Cardiac muscle cell (in vitro differentiated cells and primary cell): Measurements from ENCODE around the gene MRPL30. TPM values are rescaled to one million over a fixed set of nuclear protein-coding genes. Genes with fewer than 3 reads are reported as not detected.

ENCODE experiments used
- DNase-seq, 2 donors: peaks; one replicate each; pipeline versions ENCODE4 v3.0.0 to v3.0.0-alpha.2; 2010 to 2017; ENCODE audit warnings: low read depth in 1 of 2, low spot score in 1 of 2
- H3K27ac ChIP-seq: fragments of 200-600 bp; sonication (generic); 2 replicates; pipeline ENCODE4 v1.5.1; 2016
- H3K27me3 ChIP-seq: fragments of 200-600 bp; sonication (generic); 2 replicates; pipeline ENCODE4 v1.6.0; 2016; ENCODE audit warnings: control low read depth
- H3K36me3 ChIP-seq: fragments of 200-600 bp; sonication (generic); 2 replicates; pipeline ENCODE4 v1.5.1; 2016; ENCODE audit warnings: control low read depth
- H3K4me1 ChIP-seq: fragments of 200-600 bp; sonication (generic); 2 replicates; pipeline ENCODE4 v1.8.1; 2017; ENCODE audit warnings: low read depth, mild to moderate bottlenecking, mixed run types
- H3K4me3 ChIP-seq: fragments of 200-600 bp; sonication (generic); 2 replicates; pipeline ENCODE4 v1.5.1; 2016; ENCODE audit warnings: mild to moderate bottlenecking
- H3K9me3 ChIP-seq: fragments of 200-600 bp; sonication (generic); 2 replicates; pipeline ENCODE4 v1.5.1; 2017; ENCODE audit warnings: low read depth, mild to moderate bottlenecking, control low read depth
- CTCF ChIP-seq: IDR thresholded peaks from 2 replicates; pipeline ENCODE4 v1.5.1; 2012; ENCODE audit warnings: low read depth, mild to moderate bottlenecking, low read length
- polyA plus RNA-seq: library from polyadenylated mRNA; unstranded; fragments of >200 nt; fragmentation: Nextera tagmentation; extraction: Ambion mirVana; gene quantifications from 2 replicates; pipeline ENCODE4 v1.2.1, GENCODE V29; 2016
- total RNA-seq: library from RNA; depleted of rRNA; stranded (reverse); fragments of >200 nt; gene quantifications from 2 replicates; pipeline ENCODE4 v1.2.3, GENCODE V29; 2016

The MRPL30 gene
- total and polyA plus RNA-seq, 2 experiments from 2014 or later, result 33.7 to 38.3 TPM

- Histone ChIP-seq H3K4me3 (peak within 1 kb of the TSS; percentile 72), H3K27ac (peak within 1 kb of the TSS; percentile 80), H3K27me3 (no peaks in the 10 kb centered on the region), H3K9me3 (no peaks in the 10 kb centered on the region), H3K4me1 (peaks cover 13% of the 10 kb centered on the region), H3K36me3 (no peaks in the 10 kb centered on the region)
- peak; percentile 92 to 93 for DNase-seq
- no peak for TF ChIP-seq CTCF
Measured at GRCh38 chr2:99154643-99155536, 26.1 kb upstream of the MRPL30 start, which contains the start of the genes LIPT1 and TSGA10. Gene LIPT1, plus strand, starts transcription at chr2:99154967. Its CDS starts 6,991 bp downstream, at chr2:99161958. Gene TSGA10, minus strand, starts transcription at chr2:99154942. Its CDS starts 45,503 bp downstream, at chr2:99109439.

- Histone ChIP-seq H3K36me3 (peaks cover 2% of the 10 kb centered on the region), H3K27ac (no peak overlapping the region), H3K4me1 (peaks cover 13% of the 10 kb centered on the region), H3K9me3 (no peaks in the 10 kb centered on the region), H3K4me3 (no peak overlapping the region), H3K27me3 (no peaks in the 10 kb centered on the region)
- TF ChIP-seq CTCF, result no peak
- DNase-seq, result no peak
Measured at GRCh38 chr2:99156891-99157290, 24.1 kb upstream of the MRPL30 start.

GRCh38 chr2:99158599-99158998 is 22.4 kb upstream of the MRPL30 start:
- Histone ChIP-seq H3K27ac (no peak overlapping the region), H3K36me3 (peaks cover 2% of the 10 kb centered on the region), H3K4me1 (peaks cover 12% of the 10 kb centered on the region), H3K27me3 (no peaks in the 10 kb centered on the region), H3K9me3 (no peaks in the 10 kb centered on the region), H3K4me3 (no peak overlapping the region)
- no peak for DNase-seq
- no peak for TF ChIP-seq CTCF

- Histone ChIP-seq H3K36me3 (peaks cover 2% of the 10 kb centered on the region), H3K4me3 (no peak overlapping the region), H3K9me3 (no peaks in the 10 kb centered on the region), H3K27me3 (no peaks in the 10 kb centered on the region), H3K27ac (no peak overlapping the region), H3K4me1 (peaks cover 5% of the 10 kb centered on the region)
- TF ChIP-seq CTCF, result no peak
- no peak for DNase-seq
Measured at GRCh38 chr2:99159594-99159993, 21.4 kb upstream of the MRPL30 start.

GRCh38 chr2:99166218-99166617 is 14.8 kb upstream of the MRPL30 start:
- no peaks in the 10 kb centered on the region for H3K27me3 ChIP-seq
- no peak overlapping the region for H3K27ac ChIP-seq
- H3K4me1 ChIP-seq, result no peaks in the 10 kb centered on the region
- no peak for TF ChIP-seq CTCF
- DNase-seq, result no peak
- peaks cover 19% of the 10 kb centered on the region for H3K36me3 ChIP-seq
- no peak overlapping the region for H3K4me3 ChIP-seq
- no peaks in the 10 kb centered on the region for H3K9me3 ChIP-seq
